ENCODE data around the gene BTG4.

BTG4 gene

DNA sequence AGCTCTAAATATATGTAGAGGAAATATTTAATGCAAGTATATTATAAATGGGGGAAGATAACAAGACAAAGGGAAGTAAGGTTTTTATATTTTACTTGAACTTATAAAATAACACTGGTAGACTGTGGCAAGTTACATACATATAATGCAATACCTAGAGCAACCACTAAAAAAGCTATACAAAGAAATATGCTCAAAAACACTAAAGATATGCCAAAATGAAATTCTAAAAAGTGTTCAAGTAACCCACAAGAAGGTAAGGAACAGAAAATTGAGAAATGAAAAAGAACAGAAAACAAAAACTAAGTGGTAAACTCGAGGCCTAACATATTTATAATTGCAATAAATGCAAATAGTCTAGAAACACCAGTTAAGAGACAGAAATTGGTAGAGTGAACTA, 32.5 kb downstream of the BTG4 start:
- DNase-seq = no peak

DNA sequence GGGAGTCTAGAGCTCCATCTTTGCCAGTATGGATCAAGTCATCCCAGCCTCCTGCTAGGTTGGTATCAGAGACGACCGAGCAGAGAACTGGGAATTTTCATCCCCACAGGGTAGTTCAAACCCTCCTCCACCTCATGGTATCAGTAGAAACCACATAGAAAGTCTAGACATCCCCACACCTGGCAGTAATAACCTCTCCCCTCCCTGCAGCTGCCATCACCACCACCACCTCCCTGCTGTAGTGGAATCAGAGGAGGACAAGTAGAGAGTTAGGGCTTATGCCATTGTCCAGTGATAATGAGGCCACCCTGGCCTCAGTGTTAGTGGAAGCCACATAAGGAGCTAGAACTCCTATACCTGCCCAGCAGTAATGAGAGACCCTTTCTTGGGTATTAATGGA, 34.3 kb downstream of the BTG4 start:
- DNase-seq = no peak

DNA sequence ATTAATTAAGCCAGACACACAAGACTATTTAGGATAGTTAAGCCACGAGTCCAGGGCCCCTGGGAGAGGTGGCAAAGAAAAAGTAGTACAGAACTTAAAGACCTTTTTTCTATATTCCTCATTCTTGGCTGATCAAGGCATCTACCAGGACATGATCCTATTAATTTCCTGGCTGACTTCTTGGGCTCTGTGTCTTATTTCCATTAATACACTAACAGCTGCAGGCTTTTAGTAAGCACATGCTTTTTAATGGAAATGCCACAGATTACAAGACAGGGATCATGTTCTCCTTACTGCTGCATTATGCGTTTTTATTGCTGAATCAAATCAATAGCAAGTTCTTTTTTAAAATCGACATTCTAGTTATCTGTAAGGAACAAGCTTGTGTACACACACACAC, 35.2 kb downstream of the BTG4 start:
- no peak for DNase-seq

DNA sequence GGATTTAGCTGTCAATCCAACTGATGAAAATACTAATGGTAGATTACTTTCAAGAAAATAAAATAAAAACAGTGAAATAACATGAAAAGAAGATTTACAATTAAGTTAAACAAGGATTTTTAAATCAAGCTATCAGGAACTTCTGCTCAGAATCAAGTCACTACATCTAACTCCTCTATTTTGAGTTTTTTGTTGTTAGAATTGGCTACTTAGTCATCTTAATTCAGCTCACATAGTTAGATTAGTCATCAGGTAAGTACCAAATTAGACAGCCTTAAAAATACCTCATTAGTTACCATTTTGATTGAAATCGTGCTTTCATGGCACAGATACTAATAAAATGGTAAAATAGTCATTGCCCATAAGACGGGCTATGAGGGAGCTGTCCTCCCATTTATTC, 35.8 kb downstream of the BTG4 start:
- no peak for DNase-seq

DNA sequence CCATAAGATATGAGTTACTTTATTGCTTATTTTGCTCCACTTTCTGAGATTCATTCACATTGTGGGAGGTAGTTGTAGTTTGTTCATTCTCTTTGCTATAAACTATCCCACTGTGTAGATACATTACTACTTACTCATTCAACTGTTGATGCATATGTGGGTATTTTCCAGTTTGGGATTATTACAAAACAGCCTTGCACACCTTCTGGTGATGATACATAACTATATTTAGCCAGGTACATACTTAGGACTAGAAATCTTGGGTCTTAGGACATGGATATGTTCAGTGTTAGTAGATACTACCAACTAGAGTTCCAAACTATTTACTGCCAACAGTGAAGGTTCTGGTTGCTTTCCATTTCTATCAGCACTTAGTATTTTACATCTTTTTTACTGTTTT, 37.8 kb downstream of the BTG4 start:
- no peak for DNase-seq

DNA sequence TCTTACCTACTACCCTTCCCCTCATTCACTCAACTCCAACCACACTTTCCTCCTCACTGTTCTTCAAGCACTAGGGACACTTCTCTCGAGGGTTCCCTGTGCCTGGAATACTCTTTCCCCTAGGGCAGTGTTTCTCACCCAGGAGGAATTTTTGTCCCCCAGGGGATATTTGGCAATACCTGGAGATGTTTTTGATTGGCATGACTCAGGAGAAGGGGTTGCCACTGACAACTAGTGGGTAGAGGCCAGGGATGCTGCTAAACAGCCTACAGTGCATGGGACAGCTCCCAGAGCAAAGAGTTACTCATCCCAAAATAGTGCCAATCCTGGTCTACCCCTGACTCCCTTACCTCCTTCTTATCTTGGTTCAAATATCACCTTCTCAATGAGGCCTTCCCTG, 40.0 kb downstream of the BTG4 start:
- no peak for DNase-seq

DNA sequence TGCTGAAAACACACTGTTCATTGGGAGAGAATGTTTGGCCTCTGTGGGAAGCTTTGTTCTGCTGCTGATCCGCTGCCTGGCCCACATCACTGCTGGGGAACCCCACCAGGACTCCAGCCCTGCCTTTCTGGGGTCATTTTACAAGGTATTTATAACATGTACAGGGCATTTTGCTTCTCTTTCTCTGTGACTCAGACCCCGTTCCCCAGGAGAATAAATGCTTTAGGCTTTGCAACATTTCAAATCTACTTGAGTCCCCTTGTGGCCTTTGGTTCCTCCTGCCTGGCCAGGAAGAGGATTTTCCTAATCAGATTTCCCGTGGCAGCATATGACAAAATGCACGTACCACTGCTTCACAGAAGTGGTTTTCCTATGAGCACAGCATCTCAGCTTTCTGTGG, 43.0 kb downstream of the BTG4 start:
- no peak for DNase-seq

DNA sequence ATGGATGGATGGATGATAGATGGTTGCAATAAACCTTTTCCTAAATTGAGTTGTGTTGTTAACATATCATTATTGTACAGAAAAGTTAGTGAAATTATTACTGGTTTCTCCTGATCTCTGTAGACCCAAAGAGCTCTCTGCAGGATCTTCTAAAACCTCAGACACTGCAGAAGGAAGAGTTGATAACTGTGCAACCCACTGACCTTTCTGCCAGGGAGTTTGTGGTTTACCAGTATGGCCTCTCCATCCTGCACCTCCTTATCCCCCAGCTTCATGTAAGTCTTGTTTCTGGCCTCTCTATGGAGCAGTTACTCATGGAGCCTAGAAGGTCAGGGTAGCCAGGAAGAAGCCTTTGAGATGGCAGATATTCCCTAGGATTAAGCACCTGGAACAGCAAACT, 45.6 kb downstream of the BTG4 start:
- no peak for DNase-seq

DNA sequence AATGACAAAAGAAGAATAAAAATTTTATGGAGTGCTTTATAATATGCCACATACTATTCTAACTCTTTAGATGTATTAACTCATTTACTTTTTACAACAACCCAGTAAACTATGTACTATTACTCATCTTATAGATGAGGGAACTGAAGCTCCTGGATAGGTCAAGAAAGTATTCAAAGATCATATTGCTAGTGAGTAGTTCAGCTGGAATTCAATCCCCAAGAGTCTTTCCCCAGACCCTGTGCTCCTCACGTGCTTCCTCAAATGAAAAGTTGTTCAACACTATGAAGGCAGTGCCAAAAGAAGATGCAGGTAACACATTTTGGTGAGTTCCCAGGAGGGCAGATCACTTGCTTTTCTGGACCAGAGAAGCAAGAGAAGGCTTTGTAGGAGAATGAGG, 46.8 kb downstream of the BTG4 start:
- DNase-seq = no peak

DNA sequence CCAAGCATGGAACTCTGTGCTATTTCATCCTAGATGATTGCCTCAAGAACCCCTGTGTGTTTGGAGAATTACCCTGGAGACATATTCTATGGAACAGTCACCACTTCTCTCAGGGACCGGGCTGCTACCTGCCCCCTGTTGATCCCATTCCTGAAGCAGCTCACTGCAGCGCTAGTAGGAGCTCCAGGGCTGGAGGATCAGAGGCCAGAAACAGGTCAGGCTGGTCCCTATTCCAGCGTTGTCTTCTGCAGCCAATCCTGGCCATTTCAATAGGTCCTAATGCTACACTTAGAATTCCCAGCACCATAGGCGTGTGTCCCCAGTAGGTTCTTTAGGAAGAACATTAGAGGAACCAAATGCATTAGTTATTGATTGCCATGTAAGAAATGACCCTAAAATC, 48.9 kb downstream of the BTG4 start:
- DNase-seq = no peak

DNA sequence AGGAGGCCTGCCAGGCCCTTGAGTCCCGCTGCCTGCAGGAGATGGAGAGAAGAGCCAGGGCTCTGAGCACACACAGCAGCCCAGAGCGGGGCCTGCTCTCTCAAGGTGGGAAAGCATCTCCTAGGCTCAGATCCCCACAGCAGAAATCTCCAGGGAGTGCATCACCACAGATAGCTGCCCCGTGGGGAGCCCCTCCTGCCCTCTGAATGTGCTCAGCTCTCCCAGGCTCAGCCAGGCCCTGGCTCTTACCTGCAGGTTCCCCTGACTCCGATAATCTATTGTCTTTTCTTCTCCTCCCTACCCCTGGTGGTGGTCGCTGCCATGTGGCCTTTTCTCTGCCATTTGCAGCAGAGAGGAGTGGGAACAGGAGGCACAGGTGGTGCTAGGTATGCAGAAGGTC, 49.9 kb downstream of the BTG4 start:
- DNase-seq = no peak

DNA sequence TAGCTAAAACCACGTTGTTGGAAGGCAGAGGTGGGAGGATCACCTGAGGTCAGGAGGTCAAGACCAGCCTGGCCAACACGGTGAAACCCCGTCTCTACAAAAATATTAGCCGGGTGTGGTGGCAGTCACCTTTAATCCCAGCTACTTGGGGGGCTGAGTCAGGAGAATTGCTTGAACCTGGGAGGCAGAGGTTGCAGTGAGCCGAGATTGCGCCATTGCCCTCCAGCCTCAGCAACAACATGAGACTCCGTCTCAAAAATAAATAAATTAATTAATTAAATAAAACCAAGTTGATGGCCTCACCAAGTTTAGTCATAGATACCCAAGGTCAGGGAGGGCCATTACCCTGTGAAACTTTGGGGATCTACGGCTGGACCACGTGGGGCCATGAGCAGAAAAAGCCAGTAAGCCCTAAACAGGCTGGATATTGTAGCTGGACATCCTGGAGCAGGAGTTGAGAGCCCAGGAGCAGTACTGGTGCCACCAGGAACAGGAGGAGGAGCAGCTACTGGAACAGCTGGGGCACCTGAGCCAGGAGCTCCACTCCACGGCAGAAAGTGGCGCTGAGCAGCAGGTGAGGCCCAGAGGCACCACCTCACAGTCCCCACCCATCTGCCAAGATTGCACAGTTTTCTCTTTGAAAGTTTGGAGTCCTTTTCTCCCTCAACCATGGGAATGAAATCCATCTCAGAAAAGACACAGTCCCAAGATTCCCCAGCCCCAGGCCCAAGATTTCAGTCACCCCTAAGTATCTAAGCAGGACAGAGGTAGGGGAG, 50.5 kb downstream of the BTG4 start:
- no peak for DNase-seq

DNA sequence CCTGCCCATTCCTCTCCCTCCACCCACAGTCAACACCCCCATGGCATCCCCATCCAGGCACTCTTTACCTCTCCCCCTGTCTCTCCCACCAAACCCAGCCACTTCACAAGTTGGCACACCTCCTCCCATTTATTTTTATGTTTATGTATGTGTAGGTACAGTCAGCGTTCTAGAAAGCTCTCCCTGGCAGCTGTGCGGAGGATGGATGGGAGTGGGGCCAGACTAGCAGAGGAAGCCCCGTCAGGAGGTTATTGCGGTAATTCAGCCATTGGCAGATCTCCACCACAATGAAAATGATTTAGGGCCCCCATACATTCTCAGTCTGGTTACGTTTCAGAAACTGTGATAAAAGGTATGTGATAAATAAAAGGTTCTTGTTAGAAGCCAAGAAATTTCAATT, 51.3 kb downstream of the BTG4 start:
- no peak for DNase-seq

DNA sequence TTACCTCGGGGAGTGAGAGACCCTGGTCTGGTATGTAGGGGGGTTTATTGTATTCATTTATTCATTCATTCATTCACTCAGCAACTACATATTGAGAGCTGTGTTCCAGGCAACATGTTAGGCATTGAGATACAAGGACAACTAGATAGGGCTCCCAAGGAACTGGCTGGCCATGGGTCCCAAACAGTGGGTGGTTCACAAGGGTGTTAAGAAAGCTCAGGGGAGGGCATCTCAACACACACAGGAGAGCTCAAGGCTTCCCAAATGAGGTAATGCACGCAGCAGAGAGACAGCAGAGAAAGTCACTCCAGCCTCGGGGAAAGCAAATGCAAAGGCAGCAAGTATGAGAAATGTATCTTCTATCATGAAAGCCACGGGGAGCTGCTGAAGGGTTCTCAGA, 51.8 kb downstream of the BTG4 start:
- no peak for DNase-seq

DNA sequence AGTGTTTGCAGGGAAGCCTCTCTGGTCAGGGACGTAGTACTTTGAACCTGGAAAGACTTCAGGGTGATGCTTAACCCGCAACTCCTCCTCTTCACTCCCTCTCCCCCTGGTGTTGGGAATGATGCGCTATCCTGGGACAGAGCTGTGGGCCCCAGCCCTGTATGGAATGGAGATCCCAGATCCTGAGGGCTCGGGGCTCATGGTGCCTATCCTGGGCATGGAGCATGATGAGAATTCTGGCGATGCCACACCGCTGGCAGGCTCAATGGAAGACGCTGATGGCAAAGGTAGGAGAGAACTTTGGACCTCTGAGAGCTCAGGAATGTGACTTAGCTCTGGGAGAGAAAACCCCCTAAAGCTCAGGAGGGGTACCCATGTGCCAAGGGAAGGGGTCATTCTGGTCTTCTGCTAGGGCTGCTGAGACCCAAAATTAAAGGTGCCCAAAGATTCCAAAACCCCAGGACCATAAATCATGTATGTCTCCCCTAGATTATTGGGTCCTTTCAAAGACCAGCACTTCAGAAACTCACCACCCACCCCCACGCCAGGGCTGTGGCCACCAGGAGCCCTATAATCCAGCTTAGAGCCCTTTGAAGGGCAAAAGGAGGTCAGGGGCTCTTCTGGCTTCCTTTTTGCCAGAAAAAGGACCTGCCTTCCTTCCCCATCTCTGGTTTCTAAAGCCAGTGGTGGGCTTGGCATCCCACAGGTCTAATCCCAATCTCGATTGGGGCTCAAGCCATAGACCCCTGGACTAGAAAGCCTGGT, 52.5 kb downstream of the BTG4 start:
- DNase-seq = no peak

DNA sequence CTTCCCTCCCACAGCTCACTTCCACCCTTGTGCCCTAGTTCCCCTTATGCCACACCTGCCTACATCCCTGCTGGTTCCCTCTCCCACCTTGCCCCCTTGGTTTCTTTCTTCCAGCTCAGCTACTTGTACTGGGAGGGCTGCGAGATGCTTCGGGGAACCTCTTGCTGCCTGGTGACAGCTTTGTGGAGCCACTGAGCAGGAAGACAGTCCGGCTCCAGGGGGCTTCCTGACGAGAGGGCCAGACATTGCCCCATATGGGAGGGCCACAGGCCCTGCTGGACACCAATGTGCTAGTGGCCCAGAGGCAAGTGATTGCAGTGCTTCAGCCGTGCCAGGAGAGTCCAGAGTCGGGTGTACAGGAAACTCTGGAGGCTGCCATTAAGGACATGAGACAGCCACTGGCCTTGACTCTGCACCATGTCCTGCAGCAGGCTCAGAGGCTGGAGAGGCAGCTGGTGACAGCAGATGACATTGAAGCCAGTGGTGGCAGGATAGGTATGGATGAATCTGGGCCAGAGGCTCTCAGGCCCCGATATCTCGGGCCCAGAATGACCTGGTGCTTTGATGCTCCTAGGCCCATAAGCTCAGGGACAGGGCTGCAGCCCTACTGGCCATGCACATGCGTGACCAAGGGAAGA, 54.3 kb downstream of the BTG4 start:
- DNase-seq = no peak

DNA sequence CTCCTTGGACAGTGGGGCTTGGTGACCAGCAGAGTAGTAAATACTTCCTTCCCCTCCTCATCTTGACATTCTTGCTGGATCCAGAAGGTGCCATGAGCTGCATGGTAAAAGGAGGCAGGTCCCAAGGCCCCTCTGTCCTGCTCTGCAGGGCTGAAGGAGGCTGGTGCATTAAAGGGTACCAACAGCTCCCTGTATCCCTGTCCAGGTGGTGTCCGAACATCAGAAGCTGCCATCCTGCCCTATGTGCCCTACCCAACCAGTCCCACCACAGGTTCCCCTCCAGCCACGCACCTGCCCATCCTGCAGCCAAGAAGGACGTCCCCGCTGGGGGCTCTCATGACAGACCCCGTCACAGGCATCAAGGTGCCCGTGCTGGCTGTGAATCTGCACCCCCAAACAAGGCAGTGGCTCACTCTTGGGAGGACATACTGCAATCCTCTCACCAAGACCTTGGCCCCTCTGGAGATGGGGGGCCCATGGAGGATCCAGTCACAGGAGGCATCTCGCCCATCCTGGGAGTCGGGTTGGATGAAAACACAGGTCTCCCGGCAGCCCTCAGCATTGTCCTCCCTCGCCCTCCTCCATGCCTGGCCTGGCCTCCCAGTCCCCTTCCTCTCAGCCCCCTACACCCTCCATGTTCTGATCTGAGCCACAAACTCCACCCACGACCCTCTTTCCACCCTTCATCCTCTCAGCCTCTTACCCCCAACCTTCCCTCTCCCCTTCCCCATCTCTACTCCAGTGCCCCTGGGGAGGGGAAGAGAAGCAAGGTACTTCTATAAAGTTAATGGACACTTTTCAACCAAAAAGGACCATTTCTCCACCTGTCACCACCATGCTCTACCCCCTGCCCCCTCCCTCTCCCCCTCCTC, 55.1 kb downstream of the BTG4 start:
- DNase-seq = no peak

DNA sequence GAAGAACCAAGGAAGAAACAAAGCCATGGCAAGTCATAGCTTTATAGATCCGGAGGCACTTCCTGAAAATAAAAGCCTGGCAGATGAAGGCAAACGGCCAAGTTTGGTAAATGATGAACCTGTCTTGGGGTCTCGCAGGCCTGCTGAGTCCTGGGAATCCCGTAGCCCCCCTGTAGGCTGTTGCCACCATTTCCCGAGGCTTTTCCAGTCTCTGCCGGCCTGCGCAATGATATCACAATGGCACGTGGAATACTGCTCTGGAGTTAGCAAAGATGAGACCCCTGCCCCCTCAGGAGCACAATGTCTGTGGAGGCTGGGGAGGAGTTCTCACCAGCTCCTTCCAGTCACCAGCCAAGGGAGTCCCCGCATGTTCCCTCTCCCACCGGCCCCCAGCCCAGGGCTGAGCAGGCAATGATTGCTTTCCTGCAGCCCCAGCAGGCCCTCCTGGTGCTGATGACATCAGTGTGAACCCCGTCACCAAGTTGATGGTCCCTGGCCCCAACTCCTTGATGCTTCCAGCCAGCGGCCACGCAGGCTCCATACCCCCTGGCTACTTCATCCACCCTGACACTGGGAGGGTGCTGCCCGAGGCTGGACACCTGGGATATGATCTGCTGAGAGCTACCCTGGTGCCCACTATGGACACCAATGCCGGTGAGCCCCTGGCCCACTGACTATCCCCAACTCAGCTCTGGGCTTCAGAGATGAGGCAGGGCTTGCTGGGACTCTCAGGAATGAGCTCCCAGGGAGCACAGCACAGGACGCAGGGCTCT, 55.9 kb downstream of the BTG4 start:
- DNase-seq = no peak

DNA sequence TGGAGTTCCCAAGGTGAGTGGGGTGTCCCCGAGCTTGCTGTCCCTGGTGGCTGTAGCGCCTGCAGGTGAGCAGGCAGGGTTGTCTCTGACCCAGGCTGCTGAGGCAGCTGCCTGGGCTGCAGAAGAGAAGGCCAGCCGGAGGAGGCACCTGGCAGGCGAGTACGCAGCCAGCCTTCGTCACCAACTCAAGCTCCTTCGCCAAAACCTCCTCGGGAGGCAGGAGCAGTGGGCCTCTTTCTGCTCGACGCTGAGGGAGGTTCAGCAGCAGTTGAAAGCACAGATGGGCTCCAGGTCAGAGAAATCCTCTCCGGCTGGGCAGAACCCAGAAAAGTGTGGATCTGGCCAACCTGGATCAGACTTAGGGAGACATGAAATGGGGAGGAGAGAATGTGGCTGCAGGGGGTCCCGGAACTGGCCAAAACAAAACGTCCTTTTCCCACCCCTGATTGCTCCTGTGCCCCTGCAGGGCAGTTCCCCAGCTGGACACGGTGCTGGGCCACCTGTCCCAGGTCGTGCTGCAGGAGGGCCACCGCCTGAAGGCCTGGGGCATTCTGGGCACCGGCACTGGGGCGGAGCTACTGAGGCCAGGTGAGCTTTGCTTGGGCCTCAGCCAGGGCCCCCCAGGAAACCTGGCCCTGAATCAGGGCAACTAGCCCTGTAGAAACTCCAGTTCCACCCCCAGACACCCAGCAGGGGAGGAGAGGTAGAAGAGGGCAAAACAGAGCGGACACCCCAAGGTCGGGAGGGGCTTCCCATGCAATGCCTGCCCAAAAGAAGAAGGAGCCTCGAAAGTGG, 56.7 kb downstream of the BTG4 start:
- no peak for DNase-seq

DNA sequence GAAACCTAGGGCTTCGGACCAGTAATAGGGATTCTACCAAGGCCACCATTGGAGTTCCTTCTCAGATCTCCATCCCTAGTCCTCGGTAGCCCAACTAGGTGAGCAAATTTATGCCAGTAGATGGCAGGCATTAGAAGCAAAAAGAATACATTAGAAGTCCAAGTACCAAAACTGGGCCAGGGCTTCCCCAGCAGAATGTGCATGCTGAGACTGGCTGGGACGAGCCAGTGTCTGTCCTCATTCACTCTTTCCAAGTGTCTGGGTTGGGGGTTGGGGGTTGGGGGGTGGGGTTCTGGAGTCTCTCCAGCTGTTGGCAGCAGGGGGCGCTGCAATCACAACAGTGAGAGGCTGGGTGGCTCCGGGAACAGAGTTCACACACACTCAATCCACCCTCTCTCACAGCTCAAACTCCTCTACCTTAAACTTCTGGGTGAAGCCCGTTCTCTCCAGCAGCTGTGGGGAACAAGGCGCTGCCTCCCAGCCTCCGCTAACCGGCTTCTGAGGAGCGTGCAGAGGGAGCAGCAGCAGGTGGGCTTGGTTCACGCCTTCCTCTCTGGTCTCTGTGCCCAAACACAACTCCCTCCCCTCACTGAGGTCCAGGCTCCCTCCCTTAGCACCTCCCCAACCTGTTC, 57.5 kb downstream of the BTG4 start:
- peak; percentile 7 for DNase-seq

Measured in NCI-H510A (cell line).